ENCODE data around the gene DGCR6L.
"Not testable (repeated sequence)": the region's sequence is repeated elsewhere in the genome, so short reads cannot be mapped to it uniquely, and the experiment has no call there.

The DGCR6L gene

DNA sequence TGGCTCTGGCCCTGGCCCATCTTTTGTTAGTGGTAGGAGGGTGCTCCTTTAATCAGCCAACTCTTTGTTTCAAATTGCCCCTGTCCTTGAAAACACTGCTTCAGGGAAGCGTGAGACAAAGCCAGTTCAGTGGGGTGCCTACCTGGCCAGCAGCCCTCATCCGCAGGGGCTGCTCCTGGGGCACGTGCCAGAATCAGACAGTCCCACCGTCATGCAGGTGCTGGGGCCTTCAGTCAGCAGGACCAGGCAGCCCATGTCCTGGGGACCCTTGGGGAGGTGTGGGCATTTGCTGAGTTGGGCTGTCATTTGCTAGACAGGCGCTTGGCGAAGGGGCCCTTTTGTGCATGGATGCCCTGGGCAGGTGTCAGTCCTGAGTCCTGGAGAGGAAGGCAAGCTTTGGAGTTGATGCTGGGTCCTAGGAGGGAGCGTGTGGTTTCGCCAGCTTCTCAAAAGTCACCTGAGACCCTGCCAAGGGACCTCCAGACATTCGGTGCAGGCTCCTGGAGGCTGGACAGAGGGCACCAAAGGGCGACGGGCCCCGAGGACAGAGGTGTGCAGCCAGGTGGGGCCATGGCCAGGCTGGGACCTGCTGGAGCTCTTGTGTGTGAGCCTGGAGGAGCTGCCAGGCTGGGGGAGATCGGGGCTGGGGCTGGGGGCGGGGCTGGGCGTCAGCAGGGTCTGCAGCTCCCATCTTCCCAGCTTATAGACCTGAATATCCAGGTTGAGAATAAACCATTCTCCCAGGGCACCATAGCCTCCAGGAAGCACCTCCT, 36.8 kb downstream of the DGCR6L start:
- no peak overlapping the region for H3K4me3 ChIP-seq (ENCODE audit: low read length)
- H3K9ac ChIP-seq (ENCODE audit: low read depth, low read length) = no peak overlapping the region
- H3K27ac ChIP-seq (ENCODE audit: low read length) = no peak overlapping the region
- H3K9me3 ChIP-seq (ENCODE audit: insufficient read depth, low read depth, low read length) = no peaks in the 10 kb centered on the region
- H3K4me1 ChIP-seq (ENCODE audit: insufficient read depth, low read length) = no peaks in the 10 kb centered on the region
- H3K27me3 ChIP-seq (ENCODE audit: insufficient read depth, low read length) = no peaks in the 10 kb centered on the region
- no peaks in the 10 kb centered on the region for H3K36me3 ChIP-seq (ENCODE audit: insufficient read depth, low read depth, low read length)

DNA sequence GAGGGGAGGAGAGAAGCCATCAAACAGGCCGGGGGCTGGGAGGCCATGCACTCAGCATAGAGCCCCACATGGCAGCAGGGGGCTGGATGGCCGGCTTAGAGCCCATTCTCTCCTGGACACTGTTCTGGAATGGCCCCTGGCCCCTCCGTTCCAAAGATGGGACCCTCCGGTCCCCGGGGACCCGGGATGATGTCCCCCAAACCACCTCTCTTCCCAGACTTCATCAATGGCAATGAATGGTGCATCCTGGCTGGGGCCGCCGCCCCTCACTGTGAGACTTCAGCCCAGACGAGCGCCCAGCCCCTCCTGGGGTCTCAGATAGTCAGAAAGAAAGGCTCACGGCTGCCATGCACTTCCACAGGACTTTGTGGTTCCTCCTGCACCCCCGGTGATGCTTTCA, 38.0 kb downstream of the DGCR6L start:
- H3K27ac ChIP-seq (ENCODE audit: low read length) = no peak overlapping the region
- no peaks in the 10 kb centered on the region for H3K36me3 ChIP-seq (ENCODE audit: insufficient read depth, low read depth, low read length)
- H3K4me3 ChIP-seq (ENCODE audit: low read length) = no peak overlapping the region
- H3K9me3 ChIP-seq (ENCODE audit: insufficient read depth, low read depth, low read length) = no peaks in the 10 kb centered on the region
- H3K4me1 ChIP-seq (ENCODE audit: insufficient read depth, low read length) = no peaks in the 10 kb centered on the region
- H3K27me3 ChIP-seq (ENCODE audit: insufficient read depth, low read length) = no peaks in the 10 kb centered on the region
- H3K9ac ChIP-seq (ENCODE audit: low read depth, low read length) = no peak overlapping the region

DNA sequence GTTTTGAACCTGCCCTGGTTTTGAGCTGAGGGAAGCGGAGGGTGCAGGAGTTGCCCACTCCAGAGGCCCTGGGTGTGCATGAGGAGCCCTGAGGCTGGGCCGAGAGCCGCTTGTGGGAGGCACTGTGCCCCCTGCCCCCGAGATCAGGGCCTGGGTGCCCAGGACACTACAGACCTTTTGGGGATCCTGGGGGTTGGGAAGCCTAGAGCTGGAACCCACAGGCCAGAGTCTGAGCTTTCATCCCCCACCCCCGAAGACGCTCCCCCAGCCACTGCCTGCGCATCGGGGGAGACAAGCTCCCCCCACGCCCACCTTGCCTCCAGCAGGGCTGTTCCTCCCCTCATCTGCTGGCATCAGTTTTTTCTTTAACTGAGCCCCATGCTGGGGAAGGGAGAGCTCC, 38.4 kb downstream of the DGCR6L start:
- H3K9me3 ChIP-seq (ENCODE audit: insufficient read depth, low read depth, low read length); H3K9ac ChIP-seq (ENCODE audit: low read depth, low read length); H3K27me3 ChIP-seq (ENCODE audit: insufficient read depth, low read length); H3K4me3 ChIP-seq (ENCODE audit: low read length); H3K36me3 ChIP-seq (ENCODE audit: insufficient read depth, low read depth, low read length); H3K27ac ChIP-seq (ENCODE audit: low read length); H3K4me1 ChIP-seq (ENCODE audit: insufficient read depth, low read length): not testable (repeated sequence)

DNA sequence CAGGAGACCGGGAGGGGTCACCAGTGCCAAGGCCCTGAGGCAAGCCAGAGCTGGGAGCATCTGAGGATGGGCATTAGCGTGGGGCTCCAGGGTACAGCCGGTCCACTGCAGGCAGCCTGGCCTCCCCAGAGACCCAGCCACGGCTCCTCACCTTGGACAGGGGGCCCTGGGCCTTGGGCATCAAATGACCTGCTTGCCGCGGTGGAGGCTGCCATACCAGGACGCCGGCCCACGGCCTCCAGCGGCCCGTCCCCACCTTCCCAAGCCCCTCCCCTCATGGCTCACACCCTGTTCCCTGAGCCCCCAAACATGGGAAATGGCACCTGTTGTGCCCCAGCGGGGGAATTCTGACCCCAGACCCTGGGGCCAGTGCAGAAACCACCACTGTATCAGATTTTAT, 39.0 kb downstream of the DGCR6L start:
- H3K27me3 ChIP-seq (ENCODE audit: insufficient read depth, low read length) = no peaks in the 10 kb centered on the region
- no peak overlapping the region for H3K4me3 ChIP-seq (ENCODE audit: low read length)
- H3K9ac ChIP-seq (ENCODE audit: low read depth, low read length) = no peak overlapping the region
- H3K4me1 ChIP-seq (ENCODE audit: insufficient read depth, low read length) = no peaks in the 10 kb centered on the region
- H3K36me3 ChIP-seq (ENCODE audit: insufficient read depth, low read depth, low read length) = no peaks in the 10 kb centered on the region
- no peak overlapping the region for H3K27ac ChIP-seq (ENCODE audit: low read length)
- no peaks in the 10 kb centered on the region for H3K9me3 ChIP-seq (ENCODE audit: insufficient read depth, low read depth, low read length)

DNA sequence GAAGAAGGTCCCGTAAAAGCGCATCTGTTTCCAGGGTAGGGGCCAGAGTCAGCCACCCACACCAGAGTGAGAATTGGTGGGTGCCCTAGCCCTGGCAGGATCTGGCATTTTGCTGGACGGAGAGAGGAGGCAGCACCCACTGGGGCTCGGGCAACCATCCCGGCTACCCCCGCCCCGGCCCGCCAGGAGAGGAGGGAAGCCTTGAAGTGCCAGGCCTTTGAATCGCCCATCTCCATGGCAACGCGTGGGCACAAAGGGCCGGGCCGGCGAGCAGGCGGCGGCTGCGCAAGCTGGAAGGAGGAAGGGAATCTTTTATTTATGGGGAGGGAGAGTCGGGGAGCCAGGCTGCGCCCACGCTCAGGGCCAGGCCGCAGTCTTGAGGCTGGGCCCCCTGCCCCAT, 39.7 kb downstream of the DGCR6L start:
- H3K27ac ChIP-seq (ENCODE audit: low read length) = not testable (repeated sequence)

DNA sequence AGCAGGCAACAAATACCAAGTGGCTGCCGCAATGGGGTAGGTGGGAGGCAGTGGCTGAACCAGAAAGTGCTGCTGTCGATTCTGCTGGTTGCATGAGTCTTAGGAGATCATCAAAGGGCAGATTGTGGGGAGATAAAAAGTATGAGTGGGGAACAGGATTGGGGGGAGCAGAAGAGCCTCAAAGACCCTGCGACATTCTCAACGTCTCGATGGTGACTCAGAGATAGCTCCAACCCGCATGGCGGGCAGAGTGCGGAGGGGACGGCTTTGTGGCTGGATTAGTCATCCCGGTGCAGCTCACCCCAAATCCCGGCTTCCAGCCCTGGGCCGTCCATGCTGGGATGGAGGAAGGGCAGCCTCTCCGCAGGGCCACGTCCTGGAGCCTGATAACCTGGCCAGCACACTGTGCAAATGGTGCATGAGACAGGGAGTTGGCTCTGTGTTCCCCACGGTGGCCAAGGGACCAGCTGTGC, 40.2 kb downstream of the DGCR6L start:
- H3K4me1 ChIP-seq (ENCODE audit: insufficient read depth, low read length) = no peaks in the 10 kb centered on the region
- H3K4me3 ChIP-seq (ENCODE audit: low read length) = no peak overlapping the region
- no peaks in the 10 kb centered on the region for H3K27me3 ChIP-seq (ENCODE audit: insufficient read depth, low read length)
- H3K27ac ChIP-seq (ENCODE audit: low read length) = no peak overlapping the region
- no peak overlapping the region for H3K9ac ChIP-seq (ENCODE audit: low read depth, low read length)
- no peaks in the 10 kb centered on the region for H3K9me3 ChIP-seq (ENCODE audit: insufficient read depth, low read depth, low read length)
- no peaks in the 10 kb centered on the region for H3K36me3 ChIP-seq (ENCODE audit: insufficient read depth, low read depth, low read length)

More for the DNA sequence above, 39.7 kb downstream of the DGCR6L start:
- H3K4me1 ChIP-seq (ENCODE audit: insufficient read depth, low read length); H3K27me3 ChIP-seq (ENCODE audit: insufficient read depth, low read length); H3K9ac ChIP-seq (ENCODE audit: low read depth, low read length); H3K9me3 ChIP-seq (ENCODE audit: insufficient read depth, low read depth, low read length); H3K36me3 ChIP-seq (ENCODE audit: insufficient read depth, low read depth, low read length); H3K4me3 ChIP-seq (ENCODE audit: low read length): not testable (repeated sequence)

DNA sequence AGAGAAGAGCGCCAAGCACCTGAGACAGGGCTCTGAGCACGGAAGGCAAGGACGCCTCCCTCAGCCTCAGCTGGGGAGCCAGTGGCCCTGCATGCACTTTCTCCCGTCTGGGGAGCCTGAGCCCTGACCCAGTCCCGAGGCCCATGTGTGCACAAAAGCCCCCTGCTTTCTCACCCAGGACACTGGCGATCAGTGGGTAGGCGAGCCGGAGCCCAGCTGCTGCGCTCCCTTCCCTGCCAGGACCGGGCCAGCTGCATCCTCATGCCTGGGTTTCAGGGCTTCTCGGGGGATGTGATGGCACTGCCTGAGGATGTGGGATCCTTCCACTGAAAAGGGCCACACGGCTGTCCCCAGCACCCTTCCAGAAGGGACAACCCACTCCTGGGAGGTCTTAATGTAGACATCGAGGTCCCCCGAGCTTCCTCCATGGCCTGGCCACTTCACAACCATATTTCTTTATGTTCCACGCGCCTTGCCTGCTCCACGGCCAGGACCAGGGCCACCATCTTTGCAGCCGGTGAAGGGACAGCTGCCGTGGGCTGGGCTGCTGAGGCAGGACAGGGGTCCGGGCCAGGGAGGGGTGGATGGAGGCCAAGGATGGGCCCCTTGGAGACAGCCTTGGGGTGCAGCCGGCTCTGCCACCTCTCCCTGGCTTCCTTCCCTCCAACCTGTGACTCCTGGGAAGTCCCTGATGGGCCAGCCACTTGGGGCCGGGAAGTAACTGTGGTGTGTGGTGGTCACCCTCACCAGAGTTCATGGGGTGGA, 41.0 kb downstream of the DGCR6L start:
- not testable (repeated sequence) for H3K27me3 ChIP-seq (ENCODE audit: insufficient read depth, low read length); H3K36me3 ChIP-seq (ENCODE audit: insufficient read depth, low read depth, low read length); H3K27ac ChIP-seq (ENCODE audit: low read length); H3K4me1 ChIP-seq (ENCODE audit: insufficient read depth, low read length); H3K9ac ChIP-seq (ENCODE audit: low read depth, low read length); H3K9me3 ChIP-seq (ENCODE audit: insufficient read depth, low read depth, low read length); H3K4me3 ChIP-seq (ENCODE audit: low read length)

DNA sequence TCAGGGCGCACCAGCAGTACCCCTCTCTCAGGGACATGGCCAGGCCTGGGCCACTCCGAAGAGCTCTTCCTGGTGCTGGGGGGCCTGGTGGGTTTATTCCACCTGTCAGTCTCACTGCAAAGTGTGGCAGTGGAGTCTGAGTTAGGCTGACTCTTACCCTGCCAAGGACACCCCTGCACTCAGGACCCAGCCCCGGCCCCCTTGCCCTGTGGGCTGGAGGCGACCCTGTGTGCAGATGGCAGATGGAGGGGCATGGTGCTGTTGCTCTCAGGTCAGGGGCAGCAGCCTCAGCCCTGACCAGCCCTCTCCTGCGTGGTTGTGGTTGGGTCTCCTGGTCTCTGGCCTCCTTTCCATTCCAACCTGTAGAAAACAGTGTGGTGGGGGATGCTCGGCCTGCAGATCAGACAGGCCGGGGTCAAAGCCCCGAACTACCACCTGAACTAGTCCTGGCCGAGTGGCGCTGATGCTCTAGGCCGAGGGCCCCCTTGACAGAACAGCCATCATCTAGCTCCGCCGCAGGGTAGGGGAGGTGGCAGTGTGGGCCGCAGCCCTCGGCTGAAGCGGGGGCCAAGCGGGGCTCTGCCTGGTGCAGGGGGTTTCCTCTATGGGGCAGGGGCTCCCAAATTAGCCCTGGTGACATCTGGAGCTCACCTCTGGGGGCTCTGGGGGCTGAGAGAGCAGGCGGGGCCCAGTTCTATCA, 41.8 kb downstream of the DGCR6L start:
- H3K4me3 ChIP-seq (ENCODE audit: low read length); H3K4me1 ChIP-seq (ENCODE audit: insufficient read depth, low read length); H3K9ac ChIP-seq (ENCODE audit: low read depth, low read length); H3K27me3 ChIP-seq (ENCODE audit: insufficient read depth, low read length); H3K27ac ChIP-seq (ENCODE audit: low read length); H3K9me3 ChIP-seq (ENCODE audit: insufficient read depth, low read depth, low read length); H3K36me3 ChIP-seq (ENCODE audit: insufficient read depth, low read depth, low read length): not testable (repeated sequence)

DNA sequence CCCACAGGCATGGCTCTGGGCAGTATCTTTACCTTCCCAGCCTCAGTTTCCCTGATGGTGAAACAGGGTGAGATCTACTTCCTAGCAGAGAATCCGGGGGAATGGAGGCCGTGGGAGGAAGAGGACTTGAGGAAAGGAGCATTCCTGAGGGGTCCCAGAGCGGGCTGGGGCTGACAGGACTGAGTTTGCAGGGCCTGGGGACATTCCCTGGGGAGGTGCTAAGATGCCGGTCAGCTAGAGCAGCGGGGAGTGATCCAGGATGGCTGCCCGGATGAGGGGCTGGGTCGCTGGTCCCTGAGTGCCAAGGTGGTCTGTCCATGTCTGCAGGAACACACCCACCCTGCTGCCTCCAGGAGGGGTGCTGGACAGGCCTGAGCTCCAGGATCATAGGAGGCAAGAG, 43.4 kb downstream of the DGCR6L start:
- H3K9ac ChIP-seq (ENCODE audit: low read depth, low read length) = no peak overlapping the region
- H3K36me3 ChIP-seq (ENCODE audit: insufficient read depth, low read depth, low read length) = no peaks in the 10 kb centered on the region
- no peaks in the 10 kb centered on the region for H3K27me3 ChIP-seq (ENCODE audit: insufficient read depth, low read length)
- H3K4me1 ChIP-seq (ENCODE audit: insufficient read depth, low read length) = no peaks in the 10 kb centered on the region
- no peak overlapping the region for H3K4me3 ChIP-seq (ENCODE audit: low read length)
- H3K9me3 ChIP-seq (ENCODE audit: insufficient read depth, low read depth, low read length) = no peaks in the 10 kb centered on the region
- no peak overlapping the region for H3K27ac ChIP-seq (ENCODE audit: low read length)

DNA sequence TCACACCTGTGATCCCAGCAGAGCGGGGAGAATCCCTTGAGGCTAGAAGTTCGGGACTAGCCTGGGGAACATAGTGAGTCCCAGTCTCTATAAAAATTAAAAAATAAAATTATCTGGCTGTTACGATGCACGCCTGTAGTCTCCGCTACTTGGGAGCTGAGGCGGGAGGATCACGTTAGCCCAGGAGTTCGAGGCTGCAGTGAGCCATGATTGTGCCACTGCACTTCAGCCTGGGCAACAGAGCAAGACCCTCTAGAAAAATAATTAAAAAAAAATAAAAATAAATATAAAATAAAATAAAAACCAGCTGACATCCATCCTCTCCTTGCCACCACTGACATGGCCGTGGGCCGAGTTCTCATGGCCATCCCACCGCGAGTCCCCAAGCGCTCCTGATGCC, 44.0 kb downstream of the DGCR6L start:
- Histone ChIP-seq H3K27ac (ENCODE audit: low read length) (no peak overlapping the region), H3K9ac (ENCODE audit: low read depth, low read length) (no peak overlapping the region), H3K9me3 (ENCODE audit: insufficient read depth, low read depth, low read length) (no peaks in the 10 kb centered on the region), H3K27me3 (ENCODE audit: insufficient read depth, low read length) (no peaks in the 10 kb centered on the region), H3K4me1 (ENCODE audit: insufficient read depth, low read length) (no peaks in the 10 kb centered on the region), H3K4me3 (ENCODE audit: low read length) (no peak overlapping the region), H3K36me3 (ENCODE audit: insufficient read depth, low read depth, low read length) (no peaks in the 10 kb centered on the region)

DNA sequence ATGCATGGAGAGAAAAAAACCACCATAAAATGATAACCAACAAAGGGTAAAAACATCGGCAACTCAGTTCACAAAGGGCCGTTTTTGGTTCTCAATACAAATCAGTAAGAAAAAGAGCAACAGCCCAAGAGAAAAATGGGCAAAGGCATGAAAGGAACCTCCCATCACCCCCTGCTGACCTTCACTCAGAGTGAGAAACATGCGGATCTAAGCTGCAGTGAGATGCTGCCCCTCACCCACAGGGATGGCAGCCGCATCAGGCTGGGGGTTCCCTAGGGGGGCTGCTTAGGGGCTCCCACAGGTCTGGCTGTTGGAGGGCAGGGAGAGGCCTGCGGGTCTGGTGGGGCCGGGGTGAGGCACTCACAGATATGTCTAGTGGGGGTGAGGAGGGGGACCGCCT, 44.5 kb downstream of the DGCR6L start:
- H3K9ac ChIP-seq (ENCODE audit: low read depth, low read length); H3K36me3 ChIP-seq (ENCODE audit: insufficient read depth, low read depth, low read length); H3K27ac ChIP-seq (ENCODE audit: low read length); H3K27me3 ChIP-seq (ENCODE audit: insufficient read depth, low read length); H3K4me1 ChIP-seq (ENCODE audit: insufficient read depth, low read length); H3K9me3 ChIP-seq (ENCODE audit: insufficient read depth, low read depth, low read length); H3K4me3 ChIP-seq (ENCODE audit: low read length): not testable (repeated sequence)

DNA sequence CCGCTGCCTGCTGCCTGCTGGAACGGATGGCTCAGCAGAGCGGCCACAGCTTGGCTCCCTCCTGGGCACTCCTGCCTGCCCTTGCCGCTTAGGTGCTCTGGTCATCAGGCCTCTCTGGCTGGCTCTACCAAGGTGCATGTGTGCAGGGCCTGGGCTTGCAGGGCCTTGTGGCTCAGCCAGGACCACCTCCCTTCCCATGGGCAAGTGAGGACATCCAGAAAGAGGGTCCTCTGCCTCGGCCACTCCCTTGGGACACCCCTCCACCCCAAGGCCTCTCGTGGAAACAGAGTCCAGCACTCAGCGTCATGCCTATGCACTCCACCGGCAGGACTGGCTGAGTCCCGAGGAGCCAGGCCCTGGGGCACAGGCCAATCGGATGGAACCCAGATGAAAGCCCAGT, 45.5 kb downstream of the DGCR6L start:
- H3K4me1 ChIP-seq (ENCODE audit: insufficient read depth, low read length) = not testable (repeated sequence)

More for the DNA sequence above, 45.5 kb downstream of the DGCR6L start:
- not testable (repeated sequence) for H3K9ac ChIP-seq (ENCODE audit: low read depth, low read length); H3K4me3 ChIP-seq (ENCODE audit: low read length); H3K27ac ChIP-seq (ENCODE audit: low read length); H3K27me3 ChIP-seq (ENCODE audit: insufficient read depth, low read length); H3K36me3 ChIP-seq (ENCODE audit: insufficient read depth, low read depth, low read length); H3K9me3 ChIP-seq (ENCODE audit: insufficient read depth, low read depth, low read length)

Data from iPS-20b (cell line).